ENCODE data around the gene COL9A3. TPM values are rescaled to one million over a fixed set of nuclear protein-coding genes. Genes with fewer than 3 reads are reported as not detected.

COL9A3 gene
- total RNA-seq, 2 experiments from 2014 or later, result not detected

DNA sequence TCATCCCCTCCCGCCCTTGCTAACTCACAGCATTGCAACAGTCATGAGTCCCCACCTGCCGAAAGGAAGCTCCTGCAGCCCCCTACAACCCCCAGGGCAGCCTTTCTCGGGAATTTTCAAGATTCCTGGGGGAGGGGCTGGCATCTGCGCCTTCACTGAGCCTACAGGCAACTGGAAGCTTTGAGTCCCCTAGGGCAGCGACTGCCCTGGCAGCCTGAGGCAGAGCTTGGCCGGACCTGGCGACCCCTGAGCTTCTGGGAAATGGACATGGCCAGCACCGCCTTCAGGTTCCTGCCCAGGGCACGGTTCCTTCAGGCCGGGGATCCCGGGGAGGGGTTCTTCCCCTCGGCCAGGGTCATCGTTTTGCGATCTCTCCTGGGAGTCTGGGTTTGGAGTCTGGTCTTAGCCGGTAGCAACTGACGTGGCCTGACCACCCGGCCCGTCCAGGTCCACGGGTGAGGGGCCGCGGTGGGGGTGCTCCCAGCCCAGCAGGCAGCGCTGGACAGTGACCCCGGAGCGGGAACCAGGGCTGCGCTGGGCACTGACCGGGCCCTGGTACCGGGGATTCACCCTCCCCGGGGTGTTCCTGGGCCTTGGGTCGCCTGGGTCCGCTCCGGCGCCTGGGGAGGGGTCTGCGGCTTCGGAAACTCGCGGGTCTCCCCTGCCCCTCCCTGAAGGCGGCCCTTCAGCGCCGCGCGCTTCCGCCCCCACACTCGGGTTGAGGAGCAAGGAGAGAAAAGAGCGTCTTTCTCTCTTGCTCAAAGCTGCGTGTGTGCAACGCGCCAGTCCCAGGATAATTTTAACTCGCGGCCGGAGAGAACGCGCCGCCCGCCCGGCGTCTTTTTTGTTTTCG, 593 bp upstream of the COL9A3 start:
- H3K36me3 Mint-ChIP-seq (ENCODE audit: low read depth), result peaks cover 3% of the 10 kb centered on the region
- H3K27me3 Mint-ChIP-seq, result peaks cover 15% of the 10 kb centered on the region
- H3K9me3 Mint-ChIP-seq, result no peaks in the 10 kb centered on the region
- intact Hi-C loops (cut with micrococcal nuclease), result no loop called here
- POLR2A ChIA-PET, result interaction anchor here (0.6 to 2.5 kb wide), 2 partner anchors 11 to 27 kb away, joined by 3 to 11 read pairs; partner anchors contain the start of gene OGFR
- H3K4me1 Mint-ChIP-seq (ENCODE audit: low read depth), result peaks cover 2% of the 10 kb centered on the region
- H3K4me3 Mint-ChIP-seq, result peak overlapping the region; percentile 31
- CTCF ChIA-PET, result interaction anchor here (1.0 to 1.5 kb wide), 2 partner anchors 8 to 193 kb away, joined by 4 to 10 read pairs; no protein-coding TSS in a partner anchor
- no peak for DNase-seq
- no peak overlapping the region for H3K27ac Mint-ChIP-seq
- ATAC-seq, result peak; percentile 17
- TF ChIP-seq, protein P1, sequence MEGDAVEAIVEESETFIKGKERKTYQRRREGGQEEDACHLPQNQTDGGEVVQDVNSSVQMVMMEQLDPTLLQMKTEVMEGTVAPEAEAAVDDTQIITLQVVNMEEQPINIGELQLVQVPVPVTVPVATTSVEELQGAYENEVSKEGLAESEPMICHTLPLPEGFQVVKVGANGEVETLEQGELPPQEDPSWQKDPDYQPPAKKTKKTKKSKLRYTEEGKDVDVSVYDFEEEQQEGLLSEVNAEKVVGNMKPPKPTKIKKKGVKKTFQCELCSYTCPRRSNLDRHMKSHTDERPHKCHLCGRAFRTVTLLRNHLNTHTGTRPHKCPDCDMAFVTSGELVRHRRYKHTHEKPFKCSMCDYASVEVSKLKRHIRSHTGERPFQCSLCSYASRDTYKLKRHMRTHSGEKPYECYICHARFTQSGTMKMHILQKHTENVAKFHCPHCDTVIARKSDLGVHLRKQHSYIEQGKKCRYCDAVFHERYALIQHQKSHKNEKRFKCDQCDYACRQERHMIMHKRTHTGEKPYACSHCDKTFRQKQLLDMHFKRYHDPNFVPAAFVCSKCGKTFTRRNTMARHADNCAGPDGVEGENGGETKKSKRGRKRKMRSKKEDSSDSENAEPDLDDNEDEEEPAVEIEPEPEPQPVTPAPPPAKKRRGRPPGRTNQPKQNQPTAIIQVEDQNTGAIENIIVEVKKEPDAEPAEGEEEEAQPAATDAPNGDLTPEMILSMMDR (IDR thresholded peaks at IDR 0.05), result no peak

- H3K9me3 Mint-ChIP-seq, result no peaks in the 10 kb centered on the region
- CTCF ChIA-PET, result interaction anchor here (1.0 to 1.5 kb wide), 2 partner anchors 10 to 132 kb away, joined by 3 to 10 read pairs; no protein-coding TSS in a partner anchor
- DNase-seq (no peak), ATAC-seq (no peak)
- no peaks in the 10 kb centered on the region for H3K36me3 Mint-ChIP-seq (ENCODE audit: low read depth)
- POLR2A ChIA-PET, result no interaction called here
- peaks cover 2% of the 10 kb centered on the region for H3K4me1 Mint-ChIP-seq (ENCODE audit: low read depth)
- H3K27me3 Mint-ChIP-seq, result peaks cover 15% of the 10 kb centered on the region
- TF ChIP-seq, protein P1 (IDR thresholded peaks at IDR 0.05), result no peak
- no peak overlapping the region for H3K27ac Mint-ChIP-seq
- H3K4me3 Mint-ChIP-seq, result no peak overlapping the region
- intact Hi-C loops (cut with micrococcal nuclease), result no loop called here
These were observed 1.2 kb downstream of the COL9A3 start for GRCh38 chr20:62817975-62818591.

DNA sequence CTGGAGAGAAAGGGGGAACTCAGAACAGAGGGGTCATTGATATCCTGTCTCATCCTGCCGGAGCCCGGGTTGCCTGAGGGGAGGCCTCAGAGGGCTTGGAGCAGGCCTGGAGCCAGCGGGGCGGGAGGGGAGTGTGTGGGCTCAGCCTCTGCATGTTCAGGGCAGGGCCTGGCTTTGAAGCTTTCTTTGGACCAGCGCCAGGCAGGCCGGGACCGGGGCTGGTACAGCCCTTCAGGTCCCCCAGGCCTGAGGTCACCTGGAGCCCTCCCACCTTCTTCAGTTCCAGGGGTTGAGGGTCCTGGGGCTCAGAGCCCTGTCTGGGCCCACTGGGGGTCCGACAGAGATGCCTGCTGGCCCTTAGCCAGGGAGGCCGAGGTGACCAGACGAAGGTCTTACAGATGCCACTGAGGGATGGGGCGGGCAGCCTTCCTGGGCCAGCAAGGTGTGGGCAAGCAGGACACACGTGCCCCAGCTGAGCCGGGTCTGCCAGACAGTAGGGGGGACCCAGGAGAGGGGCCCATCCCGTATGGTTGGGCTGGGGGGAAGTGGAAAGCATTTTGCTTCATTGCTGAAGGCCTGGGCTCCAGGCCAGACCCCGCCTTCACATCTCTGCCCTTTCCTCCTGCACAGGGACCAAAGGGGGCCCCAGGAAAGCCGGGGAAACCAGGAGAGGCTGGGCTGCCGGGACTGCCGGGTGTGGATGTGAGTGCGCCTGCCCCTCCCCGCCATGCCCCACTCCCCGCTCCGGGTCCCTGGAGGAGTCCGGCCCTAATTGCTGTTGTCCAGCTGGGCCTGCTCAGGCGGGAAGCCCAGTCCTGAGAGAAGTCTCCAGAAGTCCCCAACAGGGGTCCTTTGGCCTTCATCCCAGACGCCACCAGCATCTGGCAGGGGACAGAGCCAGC, 2.0 kb downstream of the COL9A3 start:
- ChIA-PET POLR2A (no interaction called here), CTCF (interaction anchor here (1.3 kb wide), 1 partner anchor 11 kb away, joined by 5 read pairs; no protein-coding TSS in a partner anchor)
- peaks cover 2% of the 10 kb centered on the region for H3K4me1 Mint-ChIP-seq (ENCODE audit: low read depth)
- H3K27me3 Mint-ChIP-seq, result peaks cover 15% of the 10 kb centered on the region
- H3K4me3 Mint-ChIP-seq, result no peak overlapping the region
- no peak for DNase-seq
- H3K27ac Mint-ChIP-seq, result no peak overlapping the region
- TF ChIP-seq, protein P1 (IDR thresholded peaks at IDR 0.05), result no peak
- intact Hi-C loops (cut with micrococcal nuclease), result no loop called here
- H3K36me3 Mint-ChIP-seq (ENCODE audit: low read depth), result no peaks in the 10 kb centered on the region
- no peak for ATAC-seq
- H3K9me3 Mint-ChIP-seq, result no peaks in the 10 kb centered on the region

DNA sequence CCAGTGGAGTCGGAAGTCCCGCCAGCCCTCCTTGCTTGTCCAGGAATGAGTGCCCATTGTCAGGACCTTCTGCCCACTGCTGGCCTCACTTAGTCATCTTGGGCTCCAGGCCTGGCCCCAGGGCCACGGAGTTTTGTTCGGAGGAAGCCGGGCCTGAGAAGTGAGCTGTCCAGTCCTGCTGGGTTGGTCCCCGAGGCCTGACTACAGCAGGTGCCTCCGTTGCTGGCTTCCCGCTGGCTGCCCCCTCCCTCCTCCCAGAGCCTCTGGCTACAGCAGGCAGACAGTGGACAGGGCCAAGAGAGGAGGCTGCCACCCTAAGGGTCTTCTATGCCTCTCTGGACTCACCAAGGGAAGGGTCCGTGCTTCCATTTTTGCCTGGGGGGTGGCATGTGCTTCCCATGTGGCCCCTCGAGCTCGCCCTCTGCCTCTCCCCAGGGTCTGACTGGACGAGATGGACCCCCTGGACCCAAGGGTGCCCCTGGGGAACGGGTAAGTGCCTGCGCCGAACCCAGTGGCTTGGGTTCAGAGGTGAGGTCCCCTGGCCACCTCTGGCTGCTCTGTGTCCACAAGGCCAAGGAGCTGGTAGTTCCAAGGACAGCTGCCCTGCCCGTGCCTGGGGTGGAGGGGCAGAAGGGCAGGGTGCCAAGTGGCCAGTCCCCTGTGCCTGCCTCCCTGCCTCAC, 2.8 kb downstream of the COL9A3 start:
- ChIA-PET POLR2A (no interaction called here), CTCF (interaction anchor here (1.3 kb wide), 1 partner anchor 12 kb away, joined by 5 read pairs; no protein-coding TSS in a partner anchor)
- TF ChIP-seq, protein P1 (IDR thresholded peaks at IDR 0.05), result no peak
- H3K9me3 Mint-ChIP-seq, result no peaks in the 10 kb centered on the region
- intact Hi-C loops (cut with micrococcal nuclease), result no loop called here
- peaks cover 2% of the 10 kb centered on the region for H3K4me1 Mint-ChIP-seq (ENCODE audit: low read depth)
- ATAC-seq, result no peak
- no peak for DNase-seq
- H3K4me3 Mint-ChIP-seq, result no peak overlapping the region
- H3K27ac Mint-ChIP-seq, result no peak overlapping the region
- H3K27me3 Mint-ChIP-seq, result peaks cover 15% of the 10 kb centered on the region
- H3K36me3 Mint-ChIP-seq (ENCODE audit: low read depth), result no peaks in the 10 kb centered on the region

Measured in activated CD8-positive, alpha-beta T cell treated with anti-CD3 and anti-CD28 coated beads for 36 hours (primary cell).